GM21737 (cell line): ENCODE measurements around the gene CCDC57.

ENCODE experiments used
- ATAC-seq: cut with Tn5 transposase; IDR thresholded peaks from one replicate; pipeline ENCODE4 v1.9.1; 2021; ENCODE audit warnings: mild to moderate bottlenecking, moderate library complexity; ENCODE audit not compliant: unreplicated experiment

CCDC57 gene

GRCh38 chr17:82053130-82053529, 159.5 kb downstream of the CCDC57 start:
- no peak for ATAC-seq

- no peak for ATAC-seq
These were observed 160.0 kb downstream of the CCDC57 start for GRCh38 chr17:82052638-82053059.

- ATAC-seq: peak; percentile 58
These were observed 160.6 kb downstream of the CCDC57 start, which contains the start of the genes GPS1 and RFNG for GRCh38 chr17:82051776-82052637. Gene GPS1 (plus strand): TSS chr17:82051898. CDS start chr17:82051932, 34 bp downstream. Gene RFNG (minus strand): TSS chr17:82051811. CDS start chr17:82051766, 45 bp downstream.
